ENCODE data around the gene PDK4. TPM values are rescaled to one million over a fixed set of nuclear protein-coding genes. Genes with fewer than 3 reads are reported as not detected.

Gene PDK4
- total and polyA plus RNA-seq, 2 donors from 2014 or later: 45.0 to 106 TPM

- Histone ChIP-seq H3K9me3 (ENCODE audit: control insufficient read depth in 2 of 3, insufficient read depth in 1 of 3, low read length in 3 of 3) (no peaks in the 10 kb centered on the region), H3K4me1 (ENCODE audit: control insufficient read depth in 2 of 3, insufficient read depth in 2 of 3, low read depth in 1 of 3, low read length in 3 of 3) (peaks cover 0 to 19% (median 6%) of the 10 kb centered on the region in 3 donors), H3K9ac (ENCODE audit: low read length in 3 of 3) (no peak overlapping the region), H3K36me3 (ENCODE audit: control insufficient read depth in 2 of 3, insufficient read depth in 3 of 3, low read length in 3 of 3) (peaks cover 0 to 70% (median 57%) of the 10 kb centered on the region in 3 donors), H3K27ac (ENCODE audit: low read depth in 2 of 2, low read length in 2 of 2) (peak overlapping the region; percentile 44 to 57), H3K4me3 (ENCODE audit: low read length in 3 of 3) (peak overlapping the region in 2 of 3 donors; percentile 16 to 99), H3K27me3 (ENCODE audit: control insufficient read depth, insufficient read depth, low read length) (no peaks in the 10 kb centered on the region)
- intact Hi-C loops (cut with DNase I): no loop called here
- TF ChIP-seq, protein P1, sequence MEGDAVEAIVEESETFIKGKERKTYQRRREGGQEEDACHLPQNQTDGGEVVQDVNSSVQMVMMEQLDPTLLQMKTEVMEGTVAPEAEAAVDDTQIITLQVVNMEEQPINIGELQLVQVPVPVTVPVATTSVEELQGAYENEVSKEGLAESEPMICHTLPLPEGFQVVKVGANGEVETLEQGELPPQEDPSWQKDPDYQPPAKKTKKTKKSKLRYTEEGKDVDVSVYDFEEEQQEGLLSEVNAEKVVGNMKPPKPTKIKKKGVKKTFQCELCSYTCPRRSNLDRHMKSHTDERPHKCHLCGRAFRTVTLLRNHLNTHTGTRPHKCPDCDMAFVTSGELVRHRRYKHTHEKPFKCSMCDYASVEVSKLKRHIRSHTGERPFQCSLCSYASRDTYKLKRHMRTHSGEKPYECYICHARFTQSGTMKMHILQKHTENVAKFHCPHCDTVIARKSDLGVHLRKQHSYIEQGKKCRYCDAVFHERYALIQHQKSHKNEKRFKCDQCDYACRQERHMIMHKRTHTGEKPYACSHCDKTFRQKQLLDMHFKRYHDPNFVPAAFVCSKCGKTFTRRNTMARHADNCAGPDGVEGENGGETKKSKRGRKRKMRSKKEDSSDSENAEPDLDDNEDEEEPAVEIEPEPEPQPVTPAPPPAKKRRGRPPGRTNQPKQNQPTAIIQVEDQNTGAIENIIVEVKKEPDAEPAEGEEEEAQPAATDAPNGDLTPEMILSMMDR (IDR thresholded peaks at IDR 0.05; ENCODE audit: borderline replicate concordance, extremely low read depth, insufficient read depth): no peak
- no peak for FAIRE-seq
- DNase-seq: peak in 1 of 5 donors; percentile 16
These were observed 5.7 kb downstream of the PDK4 start for GRCh38 chr7:95590387-95591248.

DNA sequence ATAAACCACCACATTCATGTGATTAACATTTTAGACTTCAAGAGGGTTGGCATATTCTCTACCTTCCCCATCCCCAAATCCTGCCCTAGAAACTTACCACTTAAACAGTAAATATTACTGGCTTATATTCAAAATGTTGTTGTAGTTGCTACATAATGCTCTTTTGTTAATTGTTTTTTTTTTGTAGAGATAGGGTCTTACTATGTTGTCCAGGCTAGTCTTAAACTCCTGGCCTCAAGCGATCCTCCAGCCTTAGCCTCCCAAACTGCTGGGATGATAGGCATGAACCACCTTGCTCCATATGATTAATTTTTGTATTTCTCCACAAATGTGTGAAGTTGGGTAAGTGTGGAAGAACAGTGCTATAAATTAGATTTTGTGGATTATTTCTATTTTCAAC, 6.5 kb downstream of the PDK4 start:
- TF ChIP-seq, protein P1 (IDR thresholded peaks at IDR 0.05; ENCODE audit: borderline replicate concordance, extremely low read depth, insufficient read depth): no peak
- peak overlapping the region in 1 of 2 donors; percentile 30 for H3K27ac ChIP-seq (ENCODE audit: low read depth in 2 of 2, low read length in 2 of 2)
- intact Hi-C loops (cut with DNase I): no loop called here
- peaks cover 0 to 19% (median 6%) of the 10 kb centered on the region in 3 donors for H3K4me1 ChIP-seq (ENCODE audit: control insufficient read depth in 2 of 3, insufficient read depth in 2 of 3, low read depth in 1 of 3, low read length in 3 of 3)
- H3K36me3 ChIP-seq (ENCODE audit: control insufficient read depth in 2 of 3, insufficient read depth in 3 of 3, low read length in 3 of 3): peaks cover 0 to 78% (median 65%) of the 10 kb centered on the region in 3 donors
- H3K9me3 ChIP-seq (ENCODE audit: control insufficient read depth in 2 of 3, insufficient read depth in 1 of 3, low read length in 3 of 3): no peaks in the 10 kb centered on the region
- no peaks in the 10 kb centered on the region for H3K27me3 ChIP-seq (ENCODE audit: control insufficient read depth, insufficient read depth, low read length)
- H3K4me3 ChIP-seq (ENCODE audit: low read length in 3 of 3): peak overlapping the region in 1 of 3 donors; percentile 99
- peak overlapping the region in 1 of 3 donors; percentile 22 for H3K9ac ChIP-seq (ENCODE audit: low read length in 3 of 3)
- DNase-seq (no peak), FAIRE-seq (no peak)

GRCh38 chr7:95589031-95589430, 7.3 kb downstream of the PDK4 start:
- no peak for DNase-seq
- Histone ChIP-seq H3K9ac (ENCODE audit: low read length in 3 of 3) (no peak overlapping the region), H3K4me1 (ENCODE audit: control insufficient read depth in 2 of 3, insufficient read depth in 2 of 3, low read depth in 1 of 3, low read length in 3 of 3) (peaks cover 0 to 11% (median 6%) of the 10 kb centered on the region in 3 donors), H3K4me3 (ENCODE audit: low read length in 3 of 3) (no peak overlapping the region), H3K27ac (ENCODE audit: low read depth in 2 of 2, low read length in 2 of 2) (peak overlapping the region; percentile 47 to 52), H3K27me3 (ENCODE audit: control insufficient read depth, insufficient read depth, low read length) (no peaks in the 10 kb centered on the region), H3K9me3 (ENCODE audit: control insufficient read depth in 2 of 3, insufficient read depth in 1 of 3, low read length in 3 of 3) (no peaks in the 10 kb centered on the region), H3K36me3 (ENCODE audit: control insufficient read depth in 2 of 3, insufficient read depth in 3 of 3, low read length in 3 of 3) (peaks cover 0 to 74% (median 67%) of the 10 kb centered on the region in 3 donors)
- no peak for FAIRE-seq
- TF ChIP-seq, protein P1 (IDR thresholded peaks at IDR 0.05; ENCODE audit: borderline replicate concordance, extremely low read depth, insufficient read depth): no peak
- intact Hi-C loops (cut with DNase I): no loop called here

Data from kidney (tissue), 14 donors.